A549 (cell line): ENCODE results near the gene RBMS3.

Source experiments
- JUNB ChIP-seq: fragments of >200 bp; sonication (Bioruptor Twin); formaldehyde crosslinking; IDR thresholded peaks from 2 replicates; pipeline ENCODE4 v1.6.1; 2016
- POLR2A ChIP-seq: IDR thresholded peaks from 2 replicates; pipeline ENCODE4 v1.6.1; 2012; ENCODE audit warnings: mild to moderate bottlenecking, low read length
- RCOR1 ChIP-seq: fragments of 150-350 bp; IDR thresholded peaks from 2 replicates; pipeline ENCODE4 v1.6.1; 2014; ENCODE audit warnings: antibody characterized with exemption, low read length, low read depth
- TF ChIP-seq, protein P1 (sequence below): fragments of 450-650 bp; IDR thresholded peaks from 2 replicates; pipeline ENCODE4 v1.6.1; 2014; ENCODE audit warnings: antibody characterized with exemption

GRCh38 chr3:29503314-29503713, 222.4 kb downstream of the RBMS3 start:
- no peak for TF ChIP-seq JUNB
- TF ChIP-seq POLR2A, result no peak
- TF ChIP-seq, protein P1, sequence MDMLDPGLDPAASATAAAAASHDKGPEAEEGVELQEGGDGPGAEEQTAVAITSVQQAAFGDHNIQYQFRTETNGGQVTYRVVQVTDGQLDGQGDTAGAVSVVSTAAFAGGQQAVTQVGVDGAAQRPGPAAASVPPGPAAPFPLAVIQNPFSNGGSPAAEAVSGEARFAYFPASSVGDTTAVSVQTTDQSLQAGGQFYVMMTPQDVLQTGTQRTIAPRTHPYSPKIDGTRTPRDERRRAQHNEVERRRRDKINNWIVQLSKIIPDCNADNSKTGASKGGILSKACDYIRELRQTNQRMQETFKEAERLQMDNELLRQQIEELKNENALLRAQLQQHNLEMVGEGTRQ, result no peak
- no peak for TF ChIP-seq RCOR1
